NOMO-1 treated with dmso at 0.1 percent for 144 hours (cell line): ENCODE measurements around the gene UBE2L6.
"Not testable (repeated sequence)": the region's sequence is repeated elsewhere in the genome, so short reads cannot be mapped to it uniquely, and the experiment has no call there.

ENCODE experiments used
- DNase-seq: peaks from one replicate; lab custom pipeline; 2025; ENCODE audit not compliant: unreplicated experiment; lab: John Stamatoyannopoulos, UW

The UBE2L6 gene

DNA sequence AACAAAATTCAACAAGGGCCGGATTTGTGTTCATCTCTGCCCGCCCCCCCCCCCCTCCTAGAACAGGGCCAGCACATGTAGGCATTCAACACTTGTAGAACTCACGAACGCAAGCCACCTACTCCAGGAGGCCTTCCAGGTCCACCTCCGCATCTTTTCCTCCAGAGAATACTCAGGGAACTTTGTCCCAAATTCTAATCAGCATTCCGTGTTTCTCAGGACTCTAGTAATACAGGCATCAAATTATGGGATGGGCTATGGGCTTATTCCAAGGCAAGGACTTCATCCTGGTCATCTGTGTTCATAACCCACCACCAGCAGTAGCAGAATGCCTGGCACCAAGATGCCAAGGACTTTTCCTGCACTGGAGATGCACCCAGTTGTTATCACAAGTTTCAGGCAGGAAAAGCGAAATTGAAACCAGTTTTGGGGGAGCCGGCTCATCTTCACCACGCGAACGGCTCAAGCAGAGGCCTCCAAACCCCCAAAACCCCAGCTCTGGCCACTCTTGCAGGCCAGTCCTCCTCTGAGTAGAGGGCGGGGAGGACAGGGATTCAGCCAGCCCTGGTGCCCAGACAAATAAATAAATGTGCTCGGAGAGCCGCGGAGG is 462 bp downstream of the UBE2L6 start:
- peak; percentile 13 for DNase-seq

DNA sequence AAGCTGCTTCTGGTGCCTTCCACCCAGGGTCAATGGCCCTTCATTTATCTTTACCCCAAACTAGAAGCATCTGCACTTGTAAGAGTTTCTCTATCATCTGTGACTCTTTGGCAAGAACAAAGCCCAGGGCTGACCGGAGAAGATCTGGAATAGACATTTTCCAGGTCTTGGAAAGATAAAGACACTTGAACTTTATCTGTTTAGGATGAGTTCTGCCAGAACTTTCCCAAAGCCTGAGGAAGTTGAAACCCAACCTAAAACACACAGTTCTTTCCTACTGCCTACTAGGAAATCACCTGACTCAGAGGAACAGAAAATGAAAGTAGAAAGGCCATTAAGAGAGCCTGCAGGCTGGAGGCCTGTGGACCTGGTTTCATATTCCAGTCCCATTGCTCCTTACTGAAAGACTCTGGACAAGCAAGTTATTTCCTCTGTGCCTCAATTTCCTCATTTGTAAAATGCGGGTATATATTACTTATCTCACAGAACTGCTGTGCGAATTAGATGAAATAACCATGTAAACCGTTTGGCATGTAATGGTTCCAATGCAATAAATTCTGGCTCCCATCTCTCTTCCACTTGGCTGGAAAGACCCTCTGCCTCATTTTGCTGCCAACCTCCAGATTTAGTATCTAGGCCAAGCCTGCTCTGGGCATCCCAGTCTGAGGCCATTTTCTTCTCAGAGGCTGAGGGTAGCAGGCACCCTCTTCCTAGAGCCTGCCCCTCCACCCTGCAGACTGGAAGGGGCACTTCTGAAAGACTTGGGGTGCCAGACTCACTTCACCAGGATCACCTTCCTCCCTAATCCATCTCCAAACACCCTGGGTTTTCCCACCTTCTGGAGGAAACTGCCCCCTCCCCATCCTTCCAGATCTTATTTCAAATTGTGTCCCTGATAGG is 1.2 kb downstream of the UBE2L6 start:
- peak; percentile 23 for DNase-seq

DNA sequence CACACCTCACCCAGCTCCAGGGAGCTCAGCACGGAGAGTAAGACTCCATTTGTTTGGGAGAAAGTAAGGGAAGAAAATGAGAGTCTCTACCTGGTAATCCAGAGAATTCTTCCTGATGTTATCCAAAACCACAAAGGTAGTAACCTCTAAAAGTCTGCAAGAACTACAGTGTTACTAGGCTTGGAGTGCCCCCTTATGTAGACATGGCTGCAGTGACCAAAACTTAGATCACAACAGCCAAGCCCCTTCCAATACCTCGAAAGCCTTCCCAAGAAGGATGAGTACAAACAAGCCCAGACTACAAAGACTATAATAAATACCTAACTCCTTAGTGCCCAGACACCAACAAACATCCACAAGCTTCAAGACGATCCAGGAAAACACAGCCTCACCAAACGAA is 4.9 kb downstream of the UBE2L6 start:
- DNase-seq, result no peak

DNA sequence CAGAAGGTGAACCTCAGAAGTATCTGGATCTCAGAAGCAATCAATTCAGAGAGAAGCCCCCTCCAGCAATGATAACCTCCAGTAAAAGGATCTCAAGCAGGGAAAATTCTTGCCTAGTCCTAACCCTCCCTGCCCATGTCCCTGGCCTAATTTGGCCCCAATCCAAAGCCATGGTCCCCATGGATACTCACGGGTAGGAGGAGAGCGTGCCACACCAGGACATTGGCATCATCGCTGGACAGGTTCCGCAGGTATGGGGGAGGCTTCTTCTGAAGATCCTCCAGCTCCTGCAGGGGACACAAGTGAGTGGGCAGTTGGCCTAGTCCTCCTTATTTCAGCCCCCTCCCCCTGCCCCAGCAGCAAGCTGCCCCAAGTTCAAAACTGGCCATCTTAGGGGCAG is 7.3 kb downstream of the UBE2L6 start:
- no peak for DNase-seq

DNA sequence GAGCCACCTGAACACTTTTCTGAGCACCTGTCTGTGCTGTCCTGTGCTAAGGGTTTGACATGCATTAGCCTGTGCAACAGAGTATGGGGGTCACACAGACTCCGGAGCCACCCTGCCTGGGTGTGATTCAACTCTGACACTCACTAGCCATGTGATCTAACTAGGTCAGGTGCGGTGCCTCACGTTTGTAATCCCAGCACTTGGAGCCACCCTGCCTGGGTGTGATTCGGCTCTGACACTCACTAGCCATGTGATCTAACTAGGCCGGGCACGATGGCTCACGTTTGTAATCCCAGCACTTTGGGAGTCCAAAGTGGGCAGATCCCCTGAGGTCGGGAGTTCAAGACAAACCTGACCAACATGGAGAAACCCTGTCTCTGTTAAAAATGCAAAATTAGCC is 11.4 kb downstream of the UBE2L6 start:
- no peak for DNase-seq

DNA sequence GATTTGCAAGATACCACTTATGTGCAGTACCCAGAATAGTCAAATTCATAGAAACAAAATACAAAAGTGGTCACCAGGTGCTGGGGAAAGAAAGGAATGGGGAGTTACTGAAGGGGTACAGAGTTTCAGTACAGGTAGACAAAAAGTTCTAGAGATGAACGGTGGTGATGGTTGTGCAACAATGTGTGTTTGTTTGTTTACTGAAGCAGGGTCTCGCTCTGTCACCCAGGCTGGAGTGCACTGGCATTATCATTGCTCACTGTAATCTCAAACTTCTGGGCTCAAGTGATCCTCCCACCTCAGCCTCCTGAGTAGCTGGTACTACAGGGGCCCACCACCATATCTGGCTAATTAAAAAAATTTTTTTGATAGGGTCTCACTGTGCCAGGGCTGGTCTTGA is 12.1 kb downstream of the UBE2L6 start:
- DNase-seq, result no peak

DNA sequence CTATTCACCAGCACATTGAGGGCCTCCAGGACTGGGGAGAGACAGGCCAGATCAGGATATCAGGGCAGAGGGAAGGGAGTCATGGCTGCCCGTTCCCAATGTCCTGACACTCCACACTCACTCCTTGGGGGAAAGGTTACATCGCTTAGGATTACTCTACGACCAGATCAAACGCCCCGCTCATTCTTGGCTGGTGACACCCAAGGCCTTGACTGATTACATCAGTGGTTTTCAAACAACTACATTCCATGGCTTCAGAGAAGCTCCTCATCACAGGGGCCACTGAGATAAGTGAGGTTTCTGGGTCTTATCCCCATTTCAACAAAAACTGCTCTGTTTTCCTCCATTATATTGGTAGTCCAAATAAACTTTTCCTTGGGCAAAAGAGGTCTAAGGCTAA is 15.0 kb downstream of the UBE2L6 start:
- DNase-seq, result no peak

DNA sequence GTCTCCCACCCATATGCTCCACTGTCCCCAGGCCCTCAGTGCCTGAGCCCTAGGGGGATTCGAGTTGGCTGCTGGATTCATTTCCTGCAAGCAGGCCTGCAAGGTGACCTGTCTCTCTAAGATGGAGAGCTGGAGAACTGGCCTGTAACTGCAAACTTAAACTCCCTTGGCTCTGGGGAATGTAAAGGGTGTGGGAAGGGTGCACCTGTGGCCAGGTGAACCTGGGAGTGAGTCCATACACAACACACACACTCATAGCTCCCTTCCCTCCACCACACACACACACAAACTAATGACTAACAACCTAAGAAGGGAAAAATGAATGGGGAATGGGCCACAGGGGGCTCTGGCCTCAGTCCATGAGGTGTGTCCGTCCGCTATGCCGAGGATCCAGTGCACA is 15.5 kb downstream of the UBE2L6 start:
- no peak for DNase-seq

DNA sequence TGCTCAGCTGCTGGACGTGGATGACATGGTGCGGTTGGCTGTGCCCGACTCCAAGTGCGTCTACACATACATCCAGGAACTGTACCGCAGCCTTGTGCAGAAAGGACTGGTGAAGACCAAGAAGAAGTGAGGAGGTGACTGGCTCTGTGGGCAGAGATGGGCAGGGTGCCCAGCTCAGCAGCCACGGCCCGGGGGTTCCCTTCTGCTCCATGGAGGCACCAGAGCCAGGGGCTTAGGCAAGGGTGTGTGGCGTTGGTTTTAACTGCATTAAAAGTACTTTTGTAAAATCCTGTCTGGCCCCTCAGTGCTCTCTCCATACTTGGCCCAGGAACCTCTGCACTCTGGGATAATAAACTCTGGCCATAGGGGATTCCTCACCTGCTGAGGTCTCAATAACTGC is 17.5 kb downstream of the UBE2L6 start:
- DNase-seq, result no peak

DNA sequence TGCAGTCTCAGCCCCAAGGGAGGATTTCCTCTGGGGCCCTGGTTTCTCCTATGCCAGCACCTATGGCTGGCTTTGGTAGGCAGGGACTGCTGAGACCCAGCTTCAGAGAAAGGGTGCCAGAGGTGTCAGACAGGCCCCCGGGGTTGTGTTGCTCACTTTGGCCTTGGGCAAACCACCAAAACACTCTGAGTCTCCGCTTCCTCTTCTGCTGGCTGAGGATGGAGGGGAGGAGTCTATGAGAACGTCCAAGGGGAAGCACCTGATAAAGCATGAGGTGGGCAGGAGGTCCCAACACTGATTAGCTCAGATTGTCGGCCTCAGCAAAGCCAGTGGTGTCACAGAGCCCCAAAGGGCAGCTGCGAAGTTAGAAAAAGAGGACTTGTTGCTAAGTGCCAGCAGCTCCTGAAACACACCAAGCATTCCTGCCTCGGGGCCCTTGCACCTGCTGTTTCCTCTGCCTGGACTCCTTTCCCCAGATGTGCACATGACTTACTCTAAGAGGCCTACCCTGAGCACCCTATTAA is 19.6 kb downstream of the UBE2L6 start:
- peak; percentile 16 for DNase-seq

DNA sequence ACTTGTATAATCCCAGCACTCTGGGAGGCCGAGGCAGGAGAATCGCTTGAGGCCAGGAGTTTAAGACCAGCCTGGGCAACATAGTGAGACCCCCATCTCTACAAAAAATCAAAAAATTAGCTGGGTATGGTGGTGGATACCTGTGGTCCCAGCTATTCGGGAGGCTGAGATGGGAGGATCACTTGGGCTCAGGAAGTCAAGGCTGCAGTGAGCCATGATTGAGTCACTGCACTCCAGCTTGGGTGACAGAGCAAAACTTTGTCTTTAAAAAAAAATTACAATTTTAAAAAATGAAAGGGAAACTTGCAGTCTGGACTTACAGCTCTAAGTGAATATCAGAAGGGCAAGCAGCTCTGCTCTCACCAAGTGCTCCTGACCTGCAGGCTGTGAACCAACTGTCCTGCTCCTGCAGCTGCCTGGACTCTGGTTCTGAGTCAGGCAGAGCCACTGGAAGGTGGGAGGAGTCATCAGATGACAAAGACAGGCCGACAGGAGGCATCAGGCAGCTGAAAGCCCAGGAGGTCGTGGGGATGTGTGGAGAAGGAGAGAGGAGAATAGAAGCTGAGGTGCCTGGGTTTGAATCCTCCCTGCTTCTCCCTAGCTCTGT is 20.5 kb downstream of the UBE2L6 start:
- no peak for DNase-seq

DNA sequence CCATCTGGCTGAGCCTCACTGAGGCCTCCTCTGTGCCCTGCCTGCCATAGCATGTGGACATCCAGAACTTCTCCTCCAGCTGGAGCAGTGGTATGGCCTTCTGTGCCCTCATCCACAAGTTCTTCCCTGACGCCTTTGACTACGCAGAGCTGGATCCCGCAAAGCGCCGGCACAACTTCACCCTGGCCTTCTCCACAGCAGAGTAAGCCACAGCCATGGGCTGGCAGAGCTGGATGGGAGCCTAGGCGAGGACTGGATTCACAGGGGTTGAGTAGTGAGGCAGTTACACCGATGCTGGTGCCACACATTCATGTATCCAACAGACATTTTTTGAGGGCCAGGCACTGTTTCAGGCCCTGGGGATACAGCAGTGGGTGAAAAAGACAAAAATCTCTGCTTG is 21.0 kb downstream of the UBE2L6 start:
- no peak for DNase-seq

DNA sequence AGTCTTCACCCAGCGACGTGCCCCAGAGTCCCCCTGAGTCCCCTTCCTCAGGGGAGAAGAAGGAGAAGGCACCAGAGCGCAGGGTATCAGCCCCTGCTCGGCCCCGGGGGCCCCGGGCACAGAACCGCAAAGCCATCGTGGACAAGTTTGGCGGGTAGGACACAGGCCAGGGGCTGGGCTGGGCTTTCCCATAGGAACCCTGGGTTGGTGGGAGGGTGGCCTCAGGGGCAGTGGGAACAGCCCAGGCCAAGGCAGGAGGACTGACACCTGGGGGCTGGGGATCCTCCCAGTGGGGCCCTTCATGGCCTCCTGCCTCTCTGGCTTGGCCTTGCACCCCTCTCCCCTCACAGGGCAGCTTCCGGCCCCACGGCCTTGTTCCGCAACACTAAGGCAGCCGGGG is 21.6 kb downstream of the UBE2L6 start:
- DNase-seq, result no peak

DNA sequence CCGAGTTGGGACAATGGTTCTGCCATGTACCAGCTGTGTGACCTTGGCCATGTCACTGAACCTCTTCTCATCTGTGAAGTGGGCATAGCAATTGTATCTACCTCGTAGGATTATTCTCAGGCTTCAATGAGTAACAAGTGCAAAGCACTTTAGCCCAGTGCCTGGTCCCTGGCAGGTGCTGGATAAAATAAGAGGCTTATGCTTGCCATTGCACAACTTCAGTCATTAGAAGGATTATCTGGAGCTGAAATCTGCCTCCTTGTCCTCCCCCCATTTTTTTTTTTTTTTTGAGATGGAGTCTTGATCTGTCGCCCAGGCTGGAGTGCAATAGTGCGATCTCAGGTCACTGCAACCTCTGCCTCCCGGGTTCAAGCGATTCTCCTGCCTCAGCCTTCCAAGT is 22.9 kb downstream of the UBE2L6 start:
- no peak for DNase-seq

DNA sequence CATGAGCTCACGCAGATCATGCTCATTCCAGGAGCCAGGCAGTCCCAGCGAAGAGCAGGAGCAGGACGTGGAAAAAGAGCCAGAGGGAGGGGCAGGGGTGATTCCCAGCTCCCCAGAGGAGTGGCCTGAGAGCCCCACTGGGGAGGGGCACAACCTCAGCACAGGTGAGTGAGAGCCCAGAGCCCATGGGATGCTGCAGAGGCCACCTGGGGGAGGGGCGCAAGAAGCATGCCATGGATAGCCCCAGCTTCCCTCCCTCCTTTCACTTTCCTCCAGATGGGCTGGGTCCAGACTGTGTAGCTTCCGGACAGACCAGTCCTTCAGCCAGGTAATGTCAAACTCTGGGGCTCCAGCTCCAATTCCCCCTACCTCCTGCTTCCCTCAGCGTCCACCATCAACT is 23.9 kb downstream of the UBE2L6 start:
- no peak for DNase-seq

DNA sequence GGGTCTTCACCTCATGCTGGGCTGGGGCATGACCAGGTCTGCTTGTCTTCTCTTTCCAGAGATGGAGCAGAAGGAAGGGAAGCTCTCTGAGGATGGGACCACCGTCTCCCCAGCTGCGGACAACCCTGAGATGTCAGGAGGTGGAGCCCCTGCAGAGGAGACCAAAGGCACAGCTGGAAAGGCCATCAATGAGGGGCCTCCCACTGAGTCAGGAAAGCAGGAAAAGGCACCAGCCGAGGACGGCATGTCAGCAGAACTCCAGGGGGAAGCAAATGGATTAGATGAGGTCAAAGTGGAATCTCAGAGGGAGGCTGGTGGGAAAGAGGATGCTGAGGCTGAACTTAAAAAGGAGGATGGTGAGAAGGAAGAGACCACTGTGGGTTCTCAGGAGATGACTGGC is 24.9 kb downstream of the UBE2L6 start:
- DNase-seq, result no peak

DNA sequence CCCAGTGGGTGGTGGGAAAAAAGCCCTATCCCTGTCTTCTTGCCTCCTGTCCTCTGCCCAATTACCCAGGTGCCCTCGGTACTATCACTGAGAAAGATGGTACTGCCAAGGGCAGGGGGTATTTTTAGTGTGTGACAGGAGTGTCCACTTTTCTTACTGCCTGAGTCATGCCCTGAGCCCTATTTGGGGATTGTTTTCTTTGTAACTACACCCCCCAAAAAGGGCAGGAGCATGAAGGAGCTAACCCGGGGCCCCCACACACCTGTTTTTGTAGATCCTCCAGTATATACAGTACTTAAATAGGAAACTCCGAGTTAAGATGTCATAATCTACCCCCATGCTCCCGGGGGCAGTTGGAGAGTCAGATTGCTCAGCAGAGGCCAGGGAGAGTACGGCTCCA is 26.3 kb downstream of the UBE2L6 start:
- DNase-seq, result no peak

DNA sequence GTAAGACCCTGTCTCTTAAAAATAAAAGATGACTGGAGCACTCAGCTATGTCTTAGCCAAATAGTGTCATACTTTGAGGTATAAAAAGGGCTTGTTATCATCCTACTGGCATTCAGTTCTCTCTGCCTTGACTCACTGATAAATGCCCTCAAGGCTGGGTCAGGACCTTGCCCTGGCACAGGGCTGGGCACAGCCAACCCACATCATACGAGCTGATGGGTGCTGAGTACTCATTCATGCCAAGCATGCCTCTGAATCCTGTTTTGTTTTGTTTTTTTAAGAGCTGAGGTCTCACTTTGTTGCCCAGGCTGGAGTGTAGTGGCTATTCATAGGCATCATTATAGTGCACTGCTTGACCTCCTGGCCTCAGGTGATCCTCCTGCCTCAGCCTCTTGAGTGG is 28.1 kb downstream of the UBE2L6 start:
- no peak for DNase-seq

DNA sequence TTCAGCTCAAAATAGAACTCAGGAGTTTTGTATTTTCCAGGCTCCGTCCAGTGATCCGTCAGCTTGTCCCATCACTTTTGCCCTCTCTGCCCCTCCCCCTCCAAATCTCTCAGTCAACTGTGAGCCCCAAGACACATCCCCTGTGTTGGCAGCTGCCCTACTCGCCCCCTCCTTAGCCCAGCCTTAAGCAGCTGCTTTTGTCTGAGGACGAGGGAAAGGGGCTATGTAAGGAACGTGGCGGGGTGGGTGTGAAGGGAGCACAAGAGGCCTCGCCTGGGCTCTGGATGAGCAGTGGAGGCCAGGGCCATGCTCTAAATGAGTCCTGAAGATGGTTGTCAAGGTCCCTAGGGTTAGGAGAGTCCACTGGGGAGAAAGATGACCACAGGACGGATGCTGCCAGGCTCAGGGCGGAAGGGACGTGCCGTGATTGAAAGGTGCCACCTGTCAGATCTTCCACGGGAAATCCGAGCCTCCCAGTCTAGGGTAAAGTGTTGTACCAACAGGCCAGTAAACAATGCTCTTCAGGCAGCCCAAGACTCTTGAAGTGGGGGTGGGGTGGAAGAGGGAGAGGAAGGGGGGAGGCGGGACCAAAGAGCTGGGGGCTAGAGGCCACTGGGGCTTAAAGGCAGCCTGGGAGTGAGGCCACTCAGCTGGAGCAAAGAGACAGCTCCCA is 30.4 kb downstream of the UBE2L6 start, which contains the start of gene SMTNL1:
Gene SMTNL1, plus strand, starts transcription at position 649 of the 673 bp plus-strand sequence. CDS start 5,048 bp downstream, outside the sequence.
- no peak for DNase-seq

DNA sequence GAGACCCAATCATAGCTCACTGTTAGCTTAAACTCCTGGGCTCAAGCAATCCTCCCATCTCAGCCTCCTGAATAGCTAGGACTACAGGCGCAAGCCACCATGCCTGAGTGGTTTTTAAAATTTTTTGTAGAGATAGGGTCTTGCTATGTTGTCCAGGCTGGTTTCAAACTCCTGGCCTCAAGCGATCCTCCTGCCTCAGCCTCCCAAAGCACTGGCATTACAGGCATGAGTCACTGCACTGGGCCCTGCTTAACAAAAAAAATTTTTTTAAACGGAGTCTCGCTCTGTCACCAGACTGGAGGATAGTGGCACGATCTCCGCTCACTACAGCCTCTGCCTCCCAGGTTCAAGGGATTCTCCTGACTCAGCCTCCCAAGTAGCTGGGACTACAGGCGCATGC is 33.0 kb downstream of the UBE2L6 start:
- not testable (repeated sequence) for DNase-seq
